ENCODE data around the gene SLC7A9. TPM values are rescaled to one million over a fixed set of nuclear protein-coding genes. Genes with fewer than 3 reads are reported as not detected.

Gene SLC7A9
- total and polyA plus RNA-seq, 4 donors, result 6.8 to 16.3 (median 9.8) TPM

DNA sequence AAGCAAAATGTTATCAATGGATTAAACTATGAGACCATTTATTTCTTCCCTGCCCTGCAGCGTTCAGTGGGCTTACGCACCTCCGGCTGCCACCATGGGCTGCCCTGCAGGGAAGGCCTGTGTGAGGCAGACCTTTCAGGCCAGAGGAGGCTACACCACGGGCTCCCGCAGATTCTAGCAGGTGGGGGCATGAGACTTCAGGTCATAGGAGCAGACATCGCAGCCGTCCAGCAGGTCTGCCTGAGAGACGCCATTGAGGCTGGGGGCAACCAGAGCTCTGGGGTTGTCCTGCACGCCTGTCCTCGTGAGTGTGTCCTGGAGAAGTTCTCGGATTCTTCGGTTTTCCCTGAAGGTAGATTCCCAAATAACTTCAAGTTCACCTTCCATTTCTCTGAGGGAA, 9.4 kb upstream of the SLC7A9 start:
- Histone ChIP-seq H3K4me3 (ENCODE audit: low read depth in 1 of 3, low read length in 3 of 3) (no peak overlapping the region), H3K9me3 (ENCODE audit: control insufficient read depth in 4 of 4, low read length in 3 of 4) (no peaks in the 10 kb centered on the region), H3K27me3 (ENCODE audit: control insufficient read depth in 4 of 4, insufficient read depth in 4 of 4, low read length in 3 of 4) (no peaks in the 10 kb centered on the region), H3K27ac (ENCODE audit: low read depth in 1 of 2, low read length in 2 of 2) (no peak overlapping the region), H3K9ac (ENCODE audit: low read depth in 1 of 2, low read length in 2 of 2) (no peak overlapping the region), H3K36me3 (ENCODE audit: control insufficient read depth in 4 of 4, insufficient read depth in 3 of 4, low read depth in 1 of 4, low read length in 3 of 4) (no peaks in the 10 kb centered on the region), H3K4me1 (ENCODE audit: control insufficient read depth in 4 of 4, insufficient read depth in 4 of 4, low read length in 3 of 4) (peaks cover 0 to 3% (median 0%) of the 10 kb centered on the region in 4 donors)
- WGBS, result 98% methylated on average over 12 of the region's 12 CpGs
- DNase-seq (ENCODE audit: low spot score), result no peak
- TF ChIP-seq, protein P1, sequence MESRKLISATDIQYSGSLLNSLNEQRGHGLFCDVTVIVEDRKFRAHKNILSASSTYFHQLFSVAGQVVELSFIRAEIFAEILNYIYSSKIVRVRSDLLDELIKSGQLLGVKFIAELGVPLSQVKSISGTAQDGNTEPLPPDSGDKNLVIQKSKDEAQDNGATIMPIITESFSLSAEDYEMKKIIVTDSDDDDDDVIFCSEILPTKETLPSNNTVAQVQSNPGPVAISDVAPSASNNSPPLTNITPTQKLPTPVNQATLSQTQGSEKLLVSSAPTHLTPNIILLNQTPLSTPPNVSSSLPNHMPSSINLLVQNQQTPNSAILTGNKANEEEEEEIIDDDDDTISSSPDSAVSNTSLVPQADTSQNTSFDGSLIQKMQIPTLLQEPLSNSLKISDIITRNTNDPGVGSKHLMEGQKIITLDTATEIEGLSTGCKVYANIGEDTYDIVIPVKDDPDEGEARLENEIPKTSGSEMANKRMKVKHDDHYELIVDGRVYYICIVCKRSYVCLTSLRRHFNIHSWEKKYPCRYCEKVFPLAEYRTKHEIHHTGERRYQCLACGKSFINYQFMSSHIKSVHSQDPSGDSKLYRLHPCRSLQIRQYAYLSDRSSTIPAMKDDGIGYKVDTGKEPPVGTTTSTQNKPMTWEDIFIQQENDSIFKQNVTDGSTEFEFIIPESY (IDR thresholded peaks at IDR 0.05), result no peak
- no peak for TF ChIP-seq NR2F2 (IDR thresholded peaks at IDR 0.05)
- no peak for TF ChIP-seq SP1 (IDR thresholded peaks at IDR 0.05)

DNA sequence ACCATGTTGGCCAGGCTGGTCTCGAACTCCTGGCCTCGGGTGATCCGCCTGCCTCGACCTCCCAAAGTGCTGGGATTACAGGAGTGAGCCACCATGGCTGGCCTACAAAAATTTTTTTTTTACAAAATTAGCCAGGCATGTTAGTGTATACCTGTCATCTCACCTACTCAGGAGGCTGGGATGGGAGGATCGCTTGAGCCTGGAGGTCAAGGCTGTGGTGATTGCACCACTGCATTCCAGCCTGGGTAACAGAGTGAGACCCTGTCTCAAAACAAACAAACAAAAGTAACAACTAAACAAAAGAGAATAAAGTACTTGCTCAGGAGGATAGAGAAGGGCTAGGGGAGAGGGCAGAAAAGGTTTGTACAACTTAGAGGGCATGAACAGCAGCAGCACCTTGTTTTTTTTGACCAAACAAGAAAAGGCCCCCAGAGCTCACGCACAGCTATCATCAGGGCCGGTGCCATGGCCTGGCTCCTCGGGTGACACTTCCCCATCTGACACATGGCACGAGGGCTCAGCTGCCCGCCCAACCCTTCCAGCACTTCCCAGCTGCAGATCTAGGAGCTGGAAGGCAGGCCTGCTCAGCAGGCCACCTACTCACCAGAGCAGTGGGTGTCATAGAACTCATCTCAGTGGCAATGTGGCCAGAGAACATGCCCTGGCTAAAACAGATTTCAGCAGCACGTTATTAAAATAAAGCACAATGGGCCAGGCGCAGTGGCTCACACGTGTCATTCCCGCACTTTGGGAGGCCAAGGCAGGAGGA, 8.6 kb upstream of the SLC7A9 start:
- Histone ChIP-seq H3K27me3 (ENCODE audit: control insufficient read depth in 4 of 4, insufficient read depth in 4 of 4, low read length in 3 of 4) (no peaks in the 10 kb centered on the region), H3K9me3 (ENCODE audit: control insufficient read depth in 4 of 4, low read length in 3 of 4) (no peaks in the 10 kb centered on the region), H3K4me1 (ENCODE audit: control insufficient read depth in 4 of 4, insufficient read depth in 4 of 4, low read length in 3 of 4) (peaks cover 0 to 3% (median 0%) of the 10 kb centered on the region in 4 donors), H3K36me3 (ENCODE audit: control insufficient read depth in 4 of 4, insufficient read depth in 3 of 4, low read depth in 1 of 4, low read length in 3 of 4) (no peaks in the 10 kb centered on the region), H3K27ac (ENCODE audit: low read depth in 1 of 2, low read length in 2 of 2) (no peak overlapping the region), H3K4me3 (ENCODE audit: low read depth in 1 of 3, low read length in 3 of 3) (no peak overlapping the region), H3K9ac (ENCODE audit: low read depth in 1 of 2, low read length in 2 of 2) (no peak overlapping the region)
- TF ChIP-seq JUND (IDR thresholded peaks at IDR 0.05) (no peak), NR2F2 (IDR thresholded peaks at IDR 0.05) (no peak), RAD21 (IDR thresholded peaks at IDR 0.05) (no peak), HNF4G (IDR thresholded peaks at IDR 0.05) (no peak), FOXA1 (IDR thresholded peaks at IDR 0.05) (no peak)
- TF ChIP-seq, protein P2, sequence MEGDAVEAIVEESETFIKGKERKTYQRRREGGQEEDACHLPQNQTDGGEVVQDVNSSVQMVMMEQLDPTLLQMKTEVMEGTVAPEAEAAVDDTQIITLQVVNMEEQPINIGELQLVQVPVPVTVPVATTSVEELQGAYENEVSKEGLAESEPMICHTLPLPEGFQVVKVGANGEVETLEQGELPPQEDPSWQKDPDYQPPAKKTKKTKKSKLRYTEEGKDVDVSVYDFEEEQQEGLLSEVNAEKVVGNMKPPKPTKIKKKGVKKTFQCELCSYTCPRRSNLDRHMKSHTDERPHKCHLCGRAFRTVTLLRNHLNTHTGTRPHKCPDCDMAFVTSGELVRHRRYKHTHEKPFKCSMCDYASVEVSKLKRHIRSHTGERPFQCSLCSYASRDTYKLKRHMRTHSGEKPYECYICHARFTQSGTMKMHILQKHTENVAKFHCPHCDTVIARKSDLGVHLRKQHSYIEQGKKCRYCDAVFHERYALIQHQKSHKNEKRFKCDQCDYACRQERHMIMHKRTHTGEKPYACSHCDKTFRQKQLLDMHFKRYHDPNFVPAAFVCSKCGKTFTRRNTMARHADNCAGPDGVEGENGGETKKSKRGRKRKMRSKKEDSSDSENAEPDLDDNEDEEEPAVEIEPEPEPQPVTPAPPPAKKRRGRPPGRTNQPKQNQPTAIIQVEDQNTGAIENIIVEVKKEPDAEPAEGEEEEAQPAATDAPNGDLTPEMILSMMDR (IDR thresholded peaks at IDR 0.05; ENCODE audit: low read depth, low read length, missing input control), result no peak
- no peak for DNase-seq (ENCODE audit: low spot score)
- WGBS, result 92% methylated on average over 14 of the region's 14 CpGs

- TF ChIP-seq REST (IDR thresholded peaks at IDR 0.05) (no peak), GABPA (IDR thresholded peaks at IDR 0.05 in 1 of 2, conservative IDR thresholded peaks at IDR 0.05 in 1 of 2) (no peak), FOXA1 (IDR thresholded peaks at IDR 0.05) (no peak), EGR1 (IDR thresholded peaks at IDR 0.05; ENCODE audit: low read depth in 2 of 2) (no peak), JUND (IDR thresholded peaks at IDR 0.05) (no peak), TAF1 (conservative IDR thresholded peaks at IDR 0.05) (no peak), HNF4A (conservative IDR thresholded peaks at IDR 0.05) (no peak), FOXA2 (IDR thresholded peaks at IDR 0.05) (no peak), RAD21 (IDR thresholded peaks at IDR 0.05) (no peak), HNF4G (IDR thresholded peaks at IDR 0.05) (no peak), YY1 (IDR thresholded peaks at IDR 0.05) (no peak), RXRA (IDR thresholded peaks at IDR 0.05) (no peak), NR2F2 (IDR thresholded peaks at IDR 0.05) (no peak)
- TF ChIP-seq, protein P1 (IDR thresholded peaks at IDR 0.05), result no peak
- TF ChIP-seq, protein P3, sequence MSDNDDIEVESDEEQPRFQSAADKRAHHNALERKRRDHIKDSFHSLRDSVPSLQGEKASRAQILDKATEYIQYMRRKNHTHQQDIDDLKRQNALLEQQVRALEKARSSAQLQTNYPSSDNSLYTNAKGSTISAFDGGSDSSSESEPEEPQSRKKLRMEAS (IDR thresholded peaks at IDR 0.05), result no peak
These were observed 7.9 kb upstream of the SLC7A9 start for GRCh38 chr19:32877323-32877912.

More at GRCh38 chr19:32877323-32877912, 7.9 kb upstream of the SLC7A9 start:
- DNase-seq (ENCODE audit: low spot score), result no peak
- no peaks in the 10 kb centered on the region for H3K27me3 ChIP-seq (ENCODE audit: control insufficient read depth in 4 of 4, insufficient read depth in 4 of 4, low read length in 3 of 4)
- no peaks in the 10 kb centered on the region for H3K9me3 ChIP-seq (ENCODE audit: control insufficient read depth in 4 of 4, low read length in 3 of 4)
- H3K4me1 ChIP-seq (ENCODE audit: control insufficient read depth in 4 of 4, insufficient read depth in 4 of 4, low read length in 3 of 4), result peaks cover 0 to 3% (median 0%) of the 10 kb centered on the region in 4 donors
- no peak overlapping the region for H3K27ac ChIP-seq (ENCODE audit: low read depth in 1 of 2, low read length in 2 of 2)
- 94% methylated on average over 9 of the region's 9 CpGs for whole genome bisulfite sequencing
- H3K9ac ChIP-seq (ENCODE audit: low read depth in 1 of 2, low read length in 2 of 2), result no peak overlapping the region
- H3K36me3 ChIP-seq (ENCODE audit: control insufficient read depth in 4 of 4, insufficient read depth in 3 of 4, low read depth in 1 of 4, low read length in 3 of 4), result no peaks in the 10 kb centered on the region
- H3K4me3 ChIP-seq (ENCODE audit: low read depth in 1 of 3, low read length in 3 of 3), result no peak overlapping the region

All from liver (tissue), 9 donors.